SK-N-SH treated with all-trans-retinoic acid at 6 μM for 48 hours (cell line): Measurements from ENCODE around the gene GPR171.

Experiments
- ARNTL ChIP-seq: fragments of 450-650 bp; formaldehyde crosslinking; IDR thresholded peaks from 2 replicates; pipeline ENCODE4 v1.5.0; 2020; ENCODE audit warnings: low read depth, mild to moderate bottlenecking, moderate library complexity, borderline replicate concordance
- ESRRG ChIP-seq: fragments of 250-450 bp; sonication (Bioruptor Pico); IDR thresholded peaks from 2 replicates; pipeline ENCODE4 v1.6.1; 2021; ENCODE audit warnings: mild to moderate bottlenecking
- ISL1 ChIP-seq: fragments of 250-450 bp; sonication (Bioruptor Pico); IDR thresholded peaks from 2 replicates; pipeline ENCODE4 v2.1.2; 2022; ENCODE audit warnings: mild to moderate bottlenecking, moderate library complexity
- SNAI2 ChIP-seq: fragments of 250-450 bp; sonication (Bioruptor Pico); IDR thresholded peaks from 2 replicates; pipeline ENCODE4 v1.5.0; 2020; ENCODE audit warnings: mild to moderate bottlenecking, moderate library complexity
- ZNF8 ChIP-seq: fragments of 450-650 bp; formaldehyde crosslinking; IDR thresholded peaks from 2 replicates; pipeline ENCODE4 v1.5.0; 2020; ENCODE audit warnings: mild to moderate bottlenecking, moderate library complexity
- TF ChIP-seq, protein P1 (sequence below): fragments of 250-450 bp; sonication (Bioruptor Pico); IDR thresholded peaks from 2 replicates; pipeline ENCODE4 v1.8.0; 2020; ENCODE audit warnings: mild to moderate bottlenecking, moderate library complexity, borderline replicate concordance

- TF ChIP-seq SNAI2 (CRISPR knock-in tag) (no peak), ESRRG (CRISPR knock-in tag) (no peak), ZNF8 (CRISPR knock-in tag) (no peak), ISL1 (CRISPR knock-in tag) (no peak), ARNTL (no peak)
- TF ChIP-seq, protein P1, sequence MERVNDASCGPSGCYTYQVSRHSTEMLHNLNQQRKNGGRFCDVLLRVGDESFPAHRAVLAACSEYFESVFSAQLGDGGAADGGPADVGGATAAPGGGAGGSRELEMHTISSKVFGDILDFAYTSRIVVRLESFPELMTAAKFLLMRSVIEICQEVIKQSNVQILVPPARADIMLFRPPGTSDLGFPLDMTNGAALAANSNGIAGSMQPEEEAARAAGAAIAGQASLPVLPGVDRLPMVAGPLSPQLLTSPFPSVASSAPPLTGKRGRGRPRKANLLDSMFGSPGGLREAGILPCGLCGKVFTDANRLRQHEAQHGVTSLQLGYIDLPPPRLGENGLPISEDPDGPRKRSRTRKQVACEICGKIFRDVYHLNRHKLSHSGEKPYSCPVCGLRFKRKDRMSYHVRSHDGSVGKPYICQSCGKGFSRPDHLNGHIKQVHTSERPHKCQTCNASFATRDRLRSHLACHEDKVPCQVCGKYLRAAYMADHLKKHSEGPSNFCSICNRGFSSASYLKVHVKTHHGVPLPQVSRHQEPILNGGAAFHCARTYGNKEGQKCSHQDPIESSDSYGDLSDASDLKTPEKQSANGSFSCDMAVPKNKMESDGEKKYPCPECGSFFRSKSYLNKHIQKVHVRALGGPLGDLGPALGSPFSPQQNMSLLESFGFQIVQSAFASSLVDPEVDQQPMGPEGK (CRISPR knock-in tag) = no peak
These were observed 3.2 kb downstream of the GPR171 start for GRCh38 chr3:151199554-151200438.
